Erythroblast (primary cell): Measurements from ENCODE around the gene USPL1.

Experiments
- GATA1 ChIP-seq: IDR thresholded peaks from 2 replicates; pipeline ENCODE4 v1.6.1; 2011; ENCODE audit warnings: low read depth, mild to moderate bottlenecking, control low read depth, low read length, moderate library complexity
- POLR2A ChIP-seq: IDR thresholded peaks from 2 replicates; pipeline ENCODE4 v1.6.1; 2011; ENCODE audit warnings: mild to moderate bottlenecking, low read length

DNA sequence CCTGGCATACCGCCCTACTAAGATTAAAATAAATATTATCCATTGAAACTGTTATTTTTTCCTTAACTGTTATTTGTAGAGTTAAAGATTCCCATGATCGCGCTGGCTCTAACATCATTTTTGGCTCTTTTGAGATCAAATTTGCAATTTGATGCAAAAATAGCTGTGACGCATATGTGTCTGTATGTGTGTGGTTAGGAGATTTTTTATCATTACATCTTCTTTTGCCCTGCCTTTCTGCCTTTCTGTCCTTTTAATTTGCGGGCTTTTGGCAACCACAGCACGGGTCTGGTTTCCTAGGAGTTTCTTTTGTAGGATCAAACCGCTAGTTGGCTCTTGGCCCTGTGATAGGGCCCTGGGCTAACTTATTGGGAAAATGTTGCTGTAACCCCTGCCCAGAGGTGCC, 80.3 kb downstream of the USPL1 start:
- TF ChIP-seq POLR2A (no peak), GATA1 (no peak)
